Astrocyte of the spinal cord (primary cell): ENCODE measurements around the gene CECR2.

Source experiments
- DNase-seq: peaks from one replicate; pipeline ENCODE4 v3.0.0; 2011; ENCODE audit warnings: low read depth, low spot score
- H3K4me3 ChIP-seq: 2 replicates; pipeline ENCODE4 v1.5.1; 2011; ENCODE audit warnings: low read depth, mild to moderate bottlenecking, low read length, moderate library complexity
- CTCF ChIP-seq: IDR thresholded peaks from 2 replicates; pipeline ENCODE4 v1.5.1; 2012; ENCODE audit warnings: low read depth, mild to moderate bottlenecking, low read length, inconsistent platforms
- in situ Hi-C: cut with HindIII; loops from 2 replicates; pipeline ENCODE4 v1.10.0; 2017; ENCODE audit warnings: low sequenced_read_pairs

Gene CECR2

GRCh38 chr22:17334983-17335382, 34.3 kb upstream of the CECR2 start:
- in situ Hi-C loops, result no loop called here
- TF ChIP-seq CTCF, result no peak
- DNase-seq, result no peak
- H3K4me3 ChIP-seq, result no peak overlapping the region

DNA sequence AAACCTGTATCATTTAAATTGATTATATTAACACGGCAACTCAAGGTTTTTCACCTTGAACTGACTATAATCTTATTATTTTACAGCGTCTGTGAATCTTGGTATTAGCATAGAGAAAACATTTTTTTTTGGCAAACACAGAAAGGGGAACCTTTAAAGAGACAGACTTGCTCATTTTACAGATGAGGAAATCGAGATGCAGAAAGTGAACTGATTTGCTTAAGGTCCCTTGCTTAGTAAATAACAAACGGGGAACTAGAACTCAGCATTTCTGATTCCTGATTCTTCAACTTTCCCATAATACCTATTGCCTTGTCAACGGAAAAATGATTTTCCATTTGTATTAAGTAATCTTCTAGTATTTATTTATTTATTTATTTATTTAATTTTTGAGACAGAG, 33.2 kb upstream of the CECR2 start:
- H3K4me3 ChIP-seq, result no peak overlapping the region
- DNase-seq, result no peak
- in situ Hi-C loops, result no loop called here
- no peak for TF ChIP-seq CTCF

DNA sequence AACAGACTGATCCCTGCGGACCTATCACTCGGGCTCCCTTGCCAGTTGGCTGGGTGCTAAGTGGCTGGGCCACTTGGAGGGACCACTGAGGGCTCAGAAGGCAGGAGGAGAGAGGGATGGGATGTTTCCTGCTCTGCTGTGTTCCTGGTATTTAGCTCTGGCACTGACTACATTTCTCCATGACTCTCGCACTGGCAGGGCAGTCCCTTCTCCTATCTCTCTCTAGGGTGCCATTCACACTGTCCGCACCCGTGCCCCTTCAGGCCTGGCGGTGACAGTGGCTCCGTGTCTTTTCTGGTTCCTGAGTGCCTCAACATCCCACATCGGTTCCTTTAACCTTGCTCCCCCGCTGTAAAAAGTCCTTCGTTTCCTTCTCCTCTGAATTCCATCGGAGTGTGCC, 31.6 kb upstream of the CECR2 start:
- no peak overlapping the region for H3K4me3 ChIP-seq
- in situ Hi-C loops, result no loop called here

DNA sequence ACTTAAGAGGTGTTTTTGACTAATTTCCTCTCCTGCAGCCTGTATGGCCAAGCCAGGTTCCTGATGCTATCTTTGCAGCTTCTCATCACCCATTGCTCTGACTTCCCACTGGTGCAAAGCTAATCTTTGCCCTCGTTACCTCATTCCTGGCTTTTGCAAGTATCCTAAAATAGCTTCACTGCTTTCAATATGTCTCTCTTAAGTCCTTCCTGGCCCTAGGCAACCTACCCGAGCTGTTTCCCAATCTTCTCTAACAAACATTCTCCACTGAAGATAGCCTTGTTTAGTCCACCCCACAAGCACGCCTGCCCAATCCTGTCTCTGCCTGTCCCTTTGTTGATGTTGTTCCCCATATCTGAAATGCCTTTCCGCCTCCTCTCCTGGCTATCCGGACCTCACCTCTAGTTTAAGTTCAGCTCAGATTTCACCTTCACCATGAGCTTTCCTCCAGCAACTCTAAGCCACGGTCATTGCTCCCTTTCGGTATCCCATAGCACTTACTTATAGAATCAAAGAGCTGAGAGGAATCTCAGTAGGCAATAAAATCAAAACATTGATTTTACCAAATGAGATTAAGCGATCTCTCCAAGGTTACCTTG, 30.1 kb upstream of the CECR2 start:
- no peak overlapping the region for H3K4me3 ChIP-seq
- no peak for TF ChIP-seq CTCF
- in situ Hi-C loops, result no loop called here
- DNase-seq, result no peak

More for the DNA sequence above, 31.6 kb upstream of the CECR2 start:
- no peak for DNase-seq
- TF ChIP-seq CTCF, result no peak

GRCh38 chr22:17342361-17342760, 26.9 kb upstream of the CECR2 start:
- no peak overlapping the region for H3K4me3 ChIP-seq
- in situ Hi-C loops, result no loop called here
- no peak for DNase-seq
- no peak for TF ChIP-seq CTCF

- in situ Hi-C loops, result no loop called here
- no peak for DNase-seq
- no peak overlapping the region for H3K4me3 ChIP-seq
- TF ChIP-seq CTCF, result no peak
Measured at GRCh38 chr22:17343766-17344165, 25.5 kb upstream of the CECR2 start.

GRCh38 chr22:17346578-17346977, 22.7 kb upstream of the CECR2 start:
- no peak overlapping the region for H3K4me3 ChIP-seq
- in situ Hi-C loops, result no loop called here
- TF ChIP-seq CTCF, result no peak
- no peak for DNase-seq
